MM.1S (cell line): ENCODE data around the gene LRRC75B.
"Not testable (repeated sequence)": the region's sequence is repeated elsewhere in the genome, so short reads cannot be mapped to it uniquely, and the experiment has no call there.

ENCODE experiments used
- DNase-seq: peaks from one replicate; pipeline ENCODE4 v3.0.0-alpha.2; 2015
- H2AFZ ChIP-seq: fragments of 300-600 bp; sonication (generic); 2 replicates; pipeline ENCODE4 v1.6.0; 2016; ENCODE audit warnings: antibody characterized with exemption, low read length
- H3F3A ChIP-seq: fragments of 300-600 bp; sonication (generic); 2 replicates; pipeline ENCODE4 v1.6.1; 2016; ENCODE audit warnings: mild to moderate bottlenecking, antibody characterized with exemption, low read length, moderate library complexity, mixed read lengths; ENCODE audit not compliant: insufficient read depth
- H3K27ac ChIP-seq: fragments of 300-600 bp; sonication (generic); 2 replicates; pipeline ENCODE4 v1.5.1; 2016; ENCODE audit warnings: mild to moderate bottlenecking, low read length
- H3K27me3 ChIP-seq: fragments of 300-600 bp; sonication (generic); replicated peaks from 2 replicates; pipeline ENCODE4 v1.6.0; 2016; ENCODE audit warnings: low read length; ENCODE audit not compliant: insufficient read depth
- H3K36me3 ChIP-seq: fragments of 300-600 bp; sonication (generic); replicated peaks from 2 replicates; pipeline ENCODE4 v1.6.1; 2016; ENCODE audit warnings: mild to moderate bottlenecking, low read length, mixed read lengths; ENCODE audit not compliant: insufficient read depth
- H3K4me1 ChIP-seq: fragments of 300-600 bp; sonication (generic); 2 replicates; pipeline ENCODE4 v1.6.1; 2016; ENCODE audit warnings: low read length, mixed read lengths
- H3K4me2 ChIP-seq: fragments of 300-600 bp; sonication (generic); 2 replicates; pipeline ENCODE4 v1.6.0; 2016; ENCODE audit warnings: low read depth, low read length
- H3K4me3 ChIP-seq: fragments of 300-600 bp; sonication (generic); 2 replicates; pipeline ENCODE4 v1.5.1; 2016; ENCODE audit warnings: low read length, mixed read lengths
- H3K79me2 ChIP-seq: fragments of 300-600 bp; sonication (generic); 2 replicates; pipeline ENCODE4 v1.6.1; 2016; ENCODE audit warnings: mixed run types, low read length, mixed read lengths
- H3K9ac ChIP-seq: fragments of 300-600 bp; sonication (generic); 2 replicates; pipeline ENCODE4 v1.6.1; 2016; ENCODE audit warnings: low read length, mixed read lengths
- H3K9me2 ChIP-seq: fragments of 300-600 bp; sonication (generic); replicated peaks from 2 replicates; pipeline ENCODE4 v1.6.1; 2016; ENCODE audit warnings: mild to moderate bottlenecking, low read length, mixed read lengths; ENCODE audit not compliant: insufficient read depth
- H3K9me3 ChIP-seq: fragments of 300-600 bp; sonication (generic); replicated peaks from 2 replicates; pipeline ENCODE4 v1.6.1; 2016; ENCODE audit warnings: mild to moderate bottlenecking, low read length, mixed read lengths; ENCODE audit not compliant: insufficient read depth
- H4K20me1 ChIP-seq: fragments of 300-600 bp; sonication (generic); 2 replicates; pipeline ENCODE4 v1.6.1; 2016; ENCODE audit warnings: mild to moderate bottlenecking, low read length, moderate library complexity, mixed read lengths; ENCODE audit not compliant: insufficient read depth
- EZH2 ChIP-seq: fragments of 300-600 bp; sonication (generic); optimal IDR thresholded peaks from 2 replicates; pipeline ENCODE3; 2017; ENCODE audit warnings: low read depth, mild to moderate bottlenecking, antibody characterized with exemption, low read length, mixed read lengths
- EZH2phosphoT487 ChIP-seq: fragments of 300-600 bp; sonication (generic); IDR thresholded peaks from 2 replicates; pipeline ENCODE4 v1.6.1; 2018; ENCODE audit warnings: antibody characterized with exemption, low read length
- TF ChIP-seq, protein P1 (sequence below): fragments of 300-600 bp; sonication (generic); IDR thresholded peaks from 2 replicates; pipeline ENCODE4 v1.5.1; 2016; ENCODE audit warnings: antibody characterized with exemption, low read length, mixed read lengths

The LRRC75B gene

DNA sequence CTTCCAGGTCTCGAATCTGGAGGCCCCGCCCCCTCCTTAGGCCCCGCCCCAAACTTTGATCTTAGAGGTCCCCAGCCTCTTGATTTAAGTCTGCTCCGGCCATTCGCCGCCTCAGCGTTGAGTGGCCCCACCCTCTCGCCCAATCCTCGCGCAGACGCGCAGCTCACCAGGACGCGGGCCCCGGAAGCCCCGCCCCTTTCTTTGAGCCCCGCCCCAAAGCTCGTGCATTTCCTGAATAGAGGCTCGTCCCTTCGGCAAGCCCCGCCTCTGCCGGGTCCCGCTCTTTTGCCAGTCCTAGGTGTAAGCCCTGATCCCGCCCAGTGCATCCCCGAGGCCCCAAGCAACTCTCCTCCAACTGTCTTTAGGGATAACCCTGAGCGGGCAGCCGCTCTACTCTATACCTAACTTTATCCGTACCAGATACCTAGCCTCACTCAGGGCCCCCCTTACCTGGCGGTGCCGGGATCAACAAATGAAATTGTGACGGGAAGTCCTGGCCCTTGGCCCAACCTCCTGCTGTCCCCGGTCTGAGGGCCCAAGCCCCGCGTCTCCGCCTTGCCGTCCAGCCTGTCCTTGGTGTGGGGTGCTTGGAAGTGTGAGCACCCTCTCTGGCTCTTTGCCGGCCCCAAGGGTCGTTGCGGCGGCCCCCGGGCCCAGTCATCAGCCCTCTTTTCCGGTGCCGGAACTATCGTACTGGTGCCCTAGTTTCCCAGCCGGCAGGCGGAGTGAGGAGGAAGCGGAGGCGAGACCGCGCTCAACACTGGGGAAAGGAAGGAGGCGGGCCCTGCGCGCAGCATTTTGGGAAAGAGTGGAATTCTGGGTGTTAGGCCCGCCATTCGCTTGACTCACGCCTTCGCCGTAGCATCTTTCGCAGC is 37.5 kb downstream of the LRRC75B start, which contains the start of gene SNRPD3:
TSS of gene SNRPD3 (plus strand) at position 835 of the 875 bp plus-strand sequence. CDS start 1,676 bp downstream, outside the sequence.
- no peaks in the 10 kb centered on the region for H3K9me2 ChIP-seq
- peak within 1 kb of the TSS; percentile 85 for H2AFZ ChIP-seq
- 0 out of 2 replicates have a peak, but pooled peaks cover 11% of the 10 kb centered on the region for H4K20me1 ChIP-seq
- peak within 1 kb of the TSS; percentile 92 for H3K27ac ChIP-seq
- peak within 1 kb of the TSS; percentile 96 for H3K4me3 ChIP-seq
- no peaks in the 10 kb centered on the region; the same call in 1 of the 2 replicates for H3K36me3 ChIP-seq
- H3K27me3 ChIP-seq, result no peaks in the 10 kb centered on the region
- peak within 1 kb of the TSS; percentile 97 for H3K4me2 ChIP-seq
- H3F3A ChIP-seq, result 0 out of 2 replicates have a peak, but pooled peaks cover 3% of the 10 kb centered on the region
- peak within 1 kb of the TSS; percentile 99 for H3K9ac ChIP-seq
- no peak for TF ChIP-seq EZH2
- TF ChIP-seq EZH2phosphoT487, result no peak
- TF ChIP-seq, protein P1, sequence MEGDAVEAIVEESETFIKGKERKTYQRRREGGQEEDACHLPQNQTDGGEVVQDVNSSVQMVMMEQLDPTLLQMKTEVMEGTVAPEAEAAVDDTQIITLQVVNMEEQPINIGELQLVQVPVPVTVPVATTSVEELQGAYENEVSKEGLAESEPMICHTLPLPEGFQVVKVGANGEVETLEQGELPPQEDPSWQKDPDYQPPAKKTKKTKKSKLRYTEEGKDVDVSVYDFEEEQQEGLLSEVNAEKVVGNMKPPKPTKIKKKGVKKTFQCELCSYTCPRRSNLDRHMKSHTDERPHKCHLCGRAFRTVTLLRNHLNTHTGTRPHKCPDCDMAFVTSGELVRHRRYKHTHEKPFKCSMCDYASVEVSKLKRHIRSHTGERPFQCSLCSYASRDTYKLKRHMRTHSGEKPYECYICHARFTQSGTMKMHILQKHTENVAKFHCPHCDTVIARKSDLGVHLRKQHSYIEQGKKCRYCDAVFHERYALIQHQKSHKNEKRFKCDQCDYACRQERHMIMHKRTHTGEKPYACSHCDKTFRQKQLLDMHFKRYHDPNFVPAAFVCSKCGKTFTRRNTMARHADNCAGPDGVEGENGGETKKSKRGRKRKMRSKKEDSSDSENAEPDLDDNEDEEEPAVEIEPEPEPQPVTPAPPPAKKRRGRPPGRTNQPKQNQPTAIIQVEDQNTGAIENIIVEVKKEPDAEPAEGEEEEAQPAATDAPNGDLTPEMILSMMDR, result no peak
- H3K4me1 ChIP-seq, result peaks cover 21% of the 10 kb centered on the region
- peaks cover 96% of the 10 kb centered on the region for H3K79me2 ChIP-seq
- no peaks in the 10 kb centered on the region for H3K9me3 ChIP-seq
- peak; percentile 99 for DNase-seq

DNA sequence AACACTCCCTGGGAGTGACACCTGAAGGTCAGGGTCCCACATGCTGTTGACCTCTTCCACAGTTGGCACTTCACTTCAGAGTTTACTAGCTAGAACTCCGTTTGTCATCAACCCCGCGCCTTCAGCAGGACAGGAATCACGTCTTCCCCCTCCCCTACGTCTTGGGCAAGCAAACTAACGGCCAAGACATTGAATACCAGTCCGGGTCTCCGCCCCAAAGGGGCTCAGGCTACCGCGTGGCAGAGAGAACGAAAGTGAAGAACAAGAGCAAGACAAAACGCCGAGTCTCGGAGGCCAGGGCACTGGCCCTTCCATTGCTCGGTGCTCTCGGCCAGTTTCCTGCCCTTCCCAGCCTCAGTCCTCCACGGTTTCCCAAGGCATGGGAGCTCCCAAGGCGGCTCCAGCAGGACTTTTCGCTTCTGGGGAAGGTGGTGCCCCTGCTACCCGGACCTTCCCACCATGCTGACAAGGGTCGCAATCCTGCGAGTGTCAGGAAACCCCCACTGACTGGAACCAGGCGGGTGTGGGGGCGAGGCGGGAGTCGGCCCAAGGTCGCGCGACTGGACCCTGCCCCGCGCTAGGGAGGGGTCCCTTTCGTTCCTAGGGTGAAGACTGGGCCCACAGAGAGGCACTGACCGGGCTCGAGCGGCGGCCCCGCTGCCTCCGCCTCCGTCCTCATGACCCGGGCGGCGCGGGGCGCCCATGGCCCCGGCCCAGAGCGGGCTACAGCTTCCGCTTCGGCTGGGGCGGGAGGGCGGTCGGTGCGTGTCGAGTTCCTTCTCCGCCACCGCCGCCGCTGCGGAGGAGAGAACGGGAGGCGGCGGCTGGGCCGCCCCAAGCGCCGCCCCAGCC is 38.3 kb downstream of the LRRC75B start, which contains the start of gene GUCD1:
TSS of gene GUCD1 (minus strand) at position 826 of the 852 bp plus-strand sequence. CDS start at position 679, 147 bp downstream.
- Histone ChIP-seq H3K79me2 (peaks cover 96% of the 10 kb centered on the region), H3K9me3 (no peaks in the 10 kb centered on the region), H3F3A (0 out of 2 replicates have a peak, but pooled peaks cover 3% of the 10 kb centered on the region), H3K4me3 (peak within 1 kb of the TSS; percentile 96), H2AFZ (peak within 1 kb of the TSS; percentile 85), H3K36me3 (no peaks in the 10 kb centered on the region; the same call in 1 of the 2 replicates), H3K27ac (peak within 1 kb of the TSS; percentile 92), H3K9me2 (no peaks in the 10 kb centered on the region), H3K4me2 (peak within 1 kb of the TSS; percentile 97), H3K9ac (peak within 1 kb of the TSS; percentile 99), H3K27me3 (no peaks in the 10 kb centered on the region), H3K4me1 (peaks cover 21% of the 10 kb centered on the region), H4K20me1 (0 out of 2 replicates have a peak, but pooled peaks cover 11% of the 10 kb centered on the region)
- TF ChIP-seq EZH2phosphoT487 (no peak), EZH2 (no peak)
- TF ChIP-seq, protein P1, result no peak
- DNase-seq, result peak; percentile 52

- 0 out of 2 replicates have a peak, but pooled peaks cover 6% of the 10 kb centered on the region for H4K20me1 ChIP-seq
Measured at GRCh38 chr22:24553597-24554312, 39.1 kb downstream of the LRRC75B start.

GRCh38 chr22:24552503-24553286 is 40.2 kb downstream of the LRRC75B start:
- not testable (repeated sequence) for H4K20me1 ChIP-seq, H3K9me2 ChIP-seq, H3K9me3 ChIP-seq, H3K27ac ChIP-seq, H2AFZ ChIP-seq, H3K4me3 ChIP-seq, DNase-seq, H3F3A ChIP-seq, H3K27me3 ChIP-seq, H3K36me3 ChIP-seq, H3K9ac ChIP-seq
- H3K4me2 ChIP-seq, result peak overlapping the region; percentile 97; the same call in 1 of the 2 replicates
- peaks cover 96% of the 10 kb centered on the region for H3K79me2 ChIP-seq
- peaks cover 20% of the 10 kb centered on the region for H3K4me1 ChIP-seq

More at GRCh38 chr22:24553597-24554312, 39.1 kb downstream of the LRRC75B start:
- Histone ChIP-seq H3K9me2 (no peaks in the 10 kb centered on the region), H3K4me2 (peak overlapping the region; percentile 97), H3K9ac (peak overlapping the region; percentile 97), H3K79me2 (peaks cover 96% of the 10 kb centered on the region), H3K4me3 (peak overlapping the region; percentile 92), H3K27me3 (no peaks in the 10 kb centered on the region), H3K36me3 (no peaks in the 10 kb centered on the region; the same call in 1 of the 2 replicates), H3F3A (0 out of 2 replicates have a peak, but pooled peaks cover 3% of the 10 kb centered on the region), H2AFZ (no peak overlapping the region), H3K27ac (peak overlapping the region; percentile 74; the same call in 1 of the 2 replicates), H3K4me1 (peaks cover 21% of the 10 kb centered on the region), H3K9me3 (no peaks in the 10 kb centered on the region)
- DNase-seq, result peak; percentile 31
- TF ChIP-seq EZH2, result no peak
- TF ChIP-seq, protein P1, result no peak
- TF ChIP-seq EZH2phosphoT487, result no peak
